Effector memory CD4-positive, alpha-beta T cell (primary cell): ENCODE results near the gene NNAT.

Experiments
- DNase-seq, 3 donors: peaks; one replicate each; pipeline ENCODE4 v3.0.0-alpha.2; 2020
- H3K27ac ChIP-seq: 2 replicates; pipeline ENCODE4 v1.7.0; 2013; ENCODE audit warnings: mild to moderate bottlenecking, low read length, moderate library complexity; ENCODE audit not compliant: insufficient read depth, poor library complexity, severe bottlenecking
- H3K27me3 ChIP-seq: replicated peaks from 2 replicates; pipeline ENCODE4 v1.7.0; 2013; ENCODE audit warnings: mild to moderate bottlenecking, low read length; ENCODE audit not compliant: insufficient read depth, control insufficient read depth, poor library complexity, severe bottlenecking
- H3K36me3 ChIP-seq: 2 replicates; pipeline ENCODE4 v1.7.0; 2013; ENCODE audit warnings: mild to moderate bottlenecking, low read length, moderate library complexity; ENCODE audit not compliant: control insufficient read depth, insufficient read depth
- H3K4me1 ChIP-seq: 2 replicates; pipeline ENCODE4 v1.7.0; 2013; ENCODE audit warnings: low read length, mild to moderate bottlenecking; ENCODE audit not compliant: control insufficient read depth, insufficient read depth, poor library complexity, severe bottlenecking
- H3K4me3 ChIP-seq: 2 replicates; pipeline ENCODE4 v1.7.0; 2013; ENCODE audit warnings: low read length, low read depth, mild to moderate bottlenecking; ENCODE audit not compliant: insufficient read depth, poor library complexity, severe bottlenecking
- H3K9me3 ChIP-seq: 2 replicates; pipeline ENCODE4 v1.7.0; 2013; ENCODE audit warnings: mild to moderate bottlenecking, low read length, moderate library complexity; ENCODE audit not compliant: control insufficient read depth

The NNAT gene

GRCh38 chr20:37564388-37565133 is 43.5 kb downstream of the NNAT start:
- Histone ChIP-seq H3K4me3 (no peak overlapping the region), H3K36me3 (no peaks in the 10 kb centered on the region), H3K9me3 (no peaks in the 10 kb centered on the region), H3K27ac (no peak overlapping the region), H3K27me3 (peaks cover 21% of the 10 kb centered on the region), H3K4me1 (no peaks in the 10 kb centered on the region)
- peak in 1 of 3 donors; percentile 6 for DNase-seq

DNA sequence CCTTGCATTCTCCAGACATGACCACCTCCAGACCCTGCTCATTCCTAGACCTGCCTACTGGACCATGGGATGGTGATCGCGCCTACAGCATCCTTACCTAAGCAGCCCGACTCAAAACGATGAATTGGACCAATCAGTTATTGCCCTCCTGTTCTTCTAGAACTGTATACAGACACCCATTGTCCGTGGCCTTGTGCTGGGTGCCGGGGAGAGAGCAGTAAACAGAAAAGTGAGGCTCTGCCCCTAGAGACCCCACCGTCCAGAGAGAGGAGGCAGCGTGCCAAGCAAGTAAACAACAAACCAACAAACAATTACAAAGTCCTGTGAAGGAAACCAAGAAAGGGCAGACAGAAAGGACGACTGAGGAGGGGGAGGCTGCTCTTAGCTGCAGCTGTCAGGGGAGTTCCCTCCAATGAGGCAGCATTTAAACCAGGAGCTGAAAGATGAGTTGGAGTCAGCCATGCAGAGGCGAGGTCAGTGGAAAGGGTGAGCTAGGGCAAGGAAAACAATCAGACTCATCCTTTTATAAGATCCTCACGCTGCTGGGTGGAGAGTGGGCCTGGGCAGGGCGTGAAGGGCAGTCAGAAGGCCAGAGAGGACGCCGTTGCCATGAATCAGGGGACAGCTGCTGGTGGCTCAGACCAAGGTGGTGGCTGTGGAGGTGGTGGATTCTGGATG is 44.2 kb downstream of the NNAT start:
- Histone ChIP-seq H3K36me3 (no peaks in the 10 kb centered on the region), H3K27me3 (peaks cover 21% of the 10 kb centered on the region), H3K4me3 (no peak overlapping the region), H3K9me3 (no peaks in the 10 kb centered on the region), H3K4me1 (no peaks in the 10 kb centered on the region), H3K27ac (no peak overlapping the region)
- no peak for DNase-seq

GRCh38 chr20:37566590-37567330 is 45.7 kb downstream of the NNAT start:
- Histone ChIP-seq H3K4me3 (no peak overlapping the region), H3K4me1 (no peaks in the 10 kb centered on the region), H3K27ac (no peak overlapping the region), H3K36me3 (no peaks in the 10 kb centered on the region), H3K27me3 (peaks cover 21% of the 10 kb centered on the region), H3K9me3 (no peaks in the 10 kb centered on the region)
- no peak for DNase-seq

DNA sequence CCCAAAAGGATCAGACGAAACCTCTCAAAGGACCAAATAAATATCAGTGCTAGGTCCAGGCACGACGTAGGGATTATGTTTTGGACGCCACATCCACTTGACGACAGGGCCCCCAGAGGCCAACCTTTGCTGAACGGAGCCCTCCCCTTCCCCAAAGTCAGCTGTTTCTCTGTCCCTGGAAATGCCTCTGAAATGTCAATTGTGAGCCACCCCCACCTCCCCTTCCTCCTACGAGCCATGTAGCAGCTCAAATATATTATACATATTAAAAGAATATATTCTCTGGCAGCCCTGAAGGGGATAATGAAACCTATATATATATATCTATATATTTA is 46.2 kb downstream of the NNAT start:
- DNase-seq, result no peak
- no peaks in the 10 kb centered on the region for H3K4me1 ChIP-seq
- H3K9me3 ChIP-seq, result no peaks in the 10 kb centered on the region
- peaks cover 21% of the 10 kb centered on the region for H3K27me3 ChIP-seq
- H3K27ac ChIP-seq, result no peak overlapping the region
- H3K36me3 ChIP-seq, result no peaks in the 10 kb centered on the region
- H3K4me3 ChIP-seq, result no peak overlapping the region

DNA sequence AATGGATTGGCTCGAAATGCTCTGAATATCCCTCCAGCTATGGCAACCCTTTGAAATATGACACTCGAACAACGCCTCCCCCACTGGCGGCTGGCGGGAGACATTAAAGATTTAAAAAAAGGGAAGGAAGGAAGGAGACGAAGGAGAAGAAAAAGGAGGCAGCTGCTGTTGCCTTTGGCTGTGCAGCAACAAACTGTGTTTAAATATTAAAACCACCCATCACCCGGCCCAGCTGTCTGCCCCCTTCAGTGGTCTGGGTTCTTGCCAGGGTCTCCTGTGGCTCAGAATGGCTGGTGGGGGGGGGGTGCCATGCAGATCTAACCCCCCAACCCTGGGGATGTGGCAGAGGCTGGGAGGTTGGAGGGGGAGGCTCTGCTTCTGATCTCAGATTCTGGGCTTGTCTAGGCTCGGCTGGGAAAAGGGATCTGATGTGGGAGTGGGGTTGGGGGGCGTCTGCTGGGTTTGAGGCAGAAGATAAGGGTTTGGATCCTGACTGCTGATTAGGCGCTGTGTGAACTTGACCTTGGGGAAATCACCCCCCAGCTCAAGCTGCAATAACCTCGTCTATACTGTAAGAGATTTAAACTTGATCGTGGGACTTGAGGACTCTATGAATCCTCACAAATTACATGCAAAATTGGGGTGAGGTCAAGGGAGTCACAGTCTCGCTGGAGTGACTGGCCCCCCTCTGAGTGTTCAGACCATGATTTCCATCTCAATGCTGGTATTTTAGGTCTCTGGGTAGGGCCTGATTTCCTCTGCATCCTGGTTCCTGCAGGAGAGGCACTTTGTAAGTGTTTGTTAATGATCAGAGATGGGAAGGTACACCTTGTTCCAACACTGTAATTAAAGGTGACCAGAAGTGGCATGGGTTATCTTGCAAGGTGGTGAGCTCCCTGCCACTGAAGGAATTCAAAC is 46.9 kb downstream of the NNAT start:
- H3K4me1 ChIP-seq, result no peaks in the 10 kb centered on the region
- H3K27me3 ChIP-seq, result peaks cover 24% of the 10 kb centered on the region
- H3K9me3 ChIP-seq, result no peaks in the 10 kb centered on the region
- no peak overlapping the region for H3K4me3 ChIP-seq
- no peaks in the 10 kb centered on the region for H3K36me3 ChIP-seq
- no peak overlapping the region for H3K27ac ChIP-seq
- DNase-seq, result no peak

DNA sequence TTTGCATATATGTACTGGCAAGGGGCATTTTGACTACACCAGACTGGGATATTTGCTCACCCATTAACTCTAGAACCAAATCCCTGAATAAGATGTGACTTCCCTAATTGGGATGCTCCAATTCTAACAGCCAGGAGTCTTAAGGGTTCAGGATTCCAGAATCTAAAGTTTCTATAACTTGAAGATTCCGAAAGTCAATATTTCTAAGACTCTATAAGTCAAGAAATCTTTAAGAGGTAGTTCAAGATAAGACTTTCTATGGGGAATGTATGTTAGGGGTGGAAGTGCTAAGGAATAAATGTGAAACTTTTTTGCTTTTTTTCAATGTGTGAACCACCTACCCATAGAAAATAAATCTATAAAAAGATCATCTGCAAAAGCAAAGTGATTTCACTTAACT is 49.4 kb downstream of the NNAT start:
- Histone ChIP-seq H3K27me3 (peaks cover 6% of the 10 kb centered on the region), H3K36me3 (no peaks in the 10 kb centered on the region), H3K4me3 (no peak overlapping the region), H3K27ac (no peak overlapping the region), H3K9me3 (no peaks in the 10 kb centered on the region), H3K4me1 (no peaks in the 10 kb centered on the region)
- DNase-seq, result no peak

DNA sequence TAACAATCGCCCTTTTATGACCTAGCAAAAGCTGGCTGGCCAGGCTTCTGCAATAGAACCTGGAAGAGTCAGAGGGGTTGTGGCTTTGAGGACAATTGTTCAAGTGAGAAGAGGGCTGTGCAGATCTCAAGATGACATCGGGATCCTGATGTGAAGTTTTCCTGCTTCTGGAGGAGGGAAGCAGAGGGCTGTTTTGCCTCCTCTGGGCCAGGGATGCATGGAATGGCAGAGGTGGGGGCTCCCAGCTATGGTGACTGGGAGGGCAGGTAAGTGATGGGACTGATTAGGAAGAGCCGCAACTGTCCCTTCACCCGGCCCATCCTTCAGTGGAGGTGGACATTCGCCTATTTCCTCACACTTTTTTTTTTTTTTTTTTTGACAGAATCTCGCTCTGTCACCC is 50.0 kb downstream of the NNAT start:
- Histone ChIP-seq H3K4me3 (no peak overlapping the region), H3K9me3 (no peaks in the 10 kb centered on the region), H3K27me3 (peaks cover 3% of the 10 kb centered on the region), H3K27ac (no peak overlapping the region), H3K4me1 (no peaks in the 10 kb centered on the region), H3K36me3 (no peaks in the 10 kb centered on the region)
- DNase-seq, result no peak
